GM19193 (cell line): ENCODE data around the gene GABBR2.

Source experiments
- POLR2A ChIP-seq: IDR thresholded peaks from 4 replicates; pipeline ENCODE4 v1.6.1; 2011; ENCODE audit not compliant: insufficient read depth, insufficient read length; ENCODE audit errors: extremely low read depth

GABBR2 gene

DNA sequence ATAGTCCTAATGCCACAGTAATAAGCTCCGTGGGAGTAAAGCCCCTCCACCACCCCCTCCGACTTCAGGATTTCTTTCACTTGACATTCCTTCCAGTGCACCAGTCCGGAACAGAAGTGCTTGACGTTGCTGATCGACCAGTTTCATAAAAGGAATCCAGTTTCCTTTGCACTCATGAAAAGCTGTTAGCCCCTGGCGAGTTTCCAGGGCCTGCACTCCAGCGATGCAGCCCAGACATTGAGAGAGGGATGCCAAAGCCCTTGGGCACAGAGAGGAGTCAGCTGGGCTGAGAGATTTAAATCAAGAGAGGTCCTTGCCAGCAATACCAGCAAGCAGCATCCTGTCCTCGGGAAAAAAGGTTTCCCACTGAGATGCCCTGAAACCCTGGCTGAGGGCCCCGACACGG lies 170.1 kb downstream of the GABBR2 start:
- TF ChIP-seq POLR2A, result no peak

DNA sequence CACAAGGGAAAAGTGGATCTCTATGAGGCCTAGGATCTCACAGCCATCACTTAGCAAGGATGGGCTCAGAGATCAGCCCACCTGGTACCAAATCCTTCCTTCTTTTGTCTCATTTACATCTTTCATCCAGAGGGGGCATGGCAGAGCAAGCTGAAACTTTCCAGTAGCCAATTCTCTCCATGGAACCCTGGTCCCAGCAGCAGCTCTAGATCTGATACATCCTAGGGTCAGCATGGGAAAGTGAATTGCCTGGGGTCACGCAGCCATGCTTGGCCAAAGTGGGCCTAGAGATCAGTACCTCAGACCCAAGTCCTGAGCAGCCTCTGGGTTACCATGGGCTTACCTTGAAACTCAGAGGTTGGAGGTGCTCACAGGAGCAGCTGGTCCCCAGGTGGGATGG lies 170.5 kb downstream of the GABBR2 start:
- no peak for TF ChIP-seq POLR2A

DNA sequence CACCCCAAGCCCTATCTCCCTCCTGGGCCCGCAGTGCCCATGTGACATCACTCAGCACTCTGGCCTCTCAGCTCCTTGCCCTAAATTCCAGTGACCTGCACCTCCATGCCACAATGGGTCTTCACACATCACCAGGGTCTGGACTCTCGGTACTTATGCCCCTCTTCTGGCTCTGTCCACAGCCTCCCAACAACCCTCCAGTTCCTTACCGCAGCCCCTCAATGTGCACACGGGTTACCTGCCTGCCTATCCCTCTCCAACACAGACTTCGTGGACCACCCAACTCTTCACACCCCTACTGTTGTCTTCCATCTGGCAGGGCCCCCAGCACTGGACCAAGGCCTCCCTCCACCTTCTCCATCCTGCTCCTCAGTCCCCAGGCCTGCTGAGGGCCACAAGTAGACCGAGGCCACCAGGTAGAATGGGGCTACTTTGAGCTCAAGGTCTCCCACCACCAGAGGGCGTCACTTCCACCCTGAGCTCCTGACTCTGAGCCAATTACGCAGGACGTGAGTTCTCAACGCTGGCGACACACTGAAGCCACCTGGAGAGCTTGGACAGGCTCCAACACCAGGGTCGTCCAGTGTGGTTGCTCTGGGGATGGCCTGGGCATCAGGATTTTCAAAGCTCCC lies 172.1 kb downstream of the GABBR2 start:
- no peak for TF ChIP-seq POLR2A

DNA sequence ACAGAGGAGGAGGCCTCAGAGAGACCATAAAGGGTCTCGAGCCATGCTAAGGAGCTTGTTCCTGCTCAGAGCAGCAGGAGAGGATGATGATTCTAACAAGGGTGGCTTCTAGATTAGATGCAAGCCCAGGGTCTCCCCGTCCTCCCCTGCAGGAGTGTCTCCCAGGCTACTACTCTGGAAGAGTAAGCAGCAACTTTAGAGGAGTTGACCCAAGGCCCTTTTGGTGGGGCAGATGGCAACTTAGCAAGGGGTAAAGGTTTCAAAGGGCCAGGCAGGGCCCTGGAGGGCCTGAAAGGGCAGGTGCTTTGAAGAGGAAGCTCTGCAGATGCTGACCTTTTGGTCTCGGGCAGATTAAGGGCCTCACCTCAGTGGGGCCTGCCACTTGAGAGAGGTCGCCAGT lies 174.9 kb downstream of the GABBR2 start:
- no peak for TF ChIP-seq POLR2A

DNA sequence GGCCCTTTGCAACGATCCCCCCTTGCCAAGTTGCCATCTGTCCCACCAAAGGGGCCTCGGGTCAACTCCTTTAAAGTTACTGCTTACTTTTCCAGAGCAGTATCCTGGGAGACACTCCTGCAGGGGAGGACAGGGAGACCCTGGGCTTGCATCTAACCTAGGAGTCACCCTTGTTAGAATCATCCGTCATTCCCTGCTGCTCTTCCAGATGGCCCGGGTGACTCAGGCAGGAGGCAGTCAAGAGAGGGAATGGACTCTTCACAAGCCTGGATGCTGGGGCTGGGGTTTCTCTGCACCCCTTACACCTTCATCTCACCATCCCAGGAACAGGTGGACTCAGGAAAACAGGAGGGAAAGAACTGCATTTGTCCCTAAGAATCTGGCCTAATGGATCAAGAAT lies 175.6 kb downstream of the GABBR2 start:
- TF ChIP-seq POLR2A, result no peak

DNA sequence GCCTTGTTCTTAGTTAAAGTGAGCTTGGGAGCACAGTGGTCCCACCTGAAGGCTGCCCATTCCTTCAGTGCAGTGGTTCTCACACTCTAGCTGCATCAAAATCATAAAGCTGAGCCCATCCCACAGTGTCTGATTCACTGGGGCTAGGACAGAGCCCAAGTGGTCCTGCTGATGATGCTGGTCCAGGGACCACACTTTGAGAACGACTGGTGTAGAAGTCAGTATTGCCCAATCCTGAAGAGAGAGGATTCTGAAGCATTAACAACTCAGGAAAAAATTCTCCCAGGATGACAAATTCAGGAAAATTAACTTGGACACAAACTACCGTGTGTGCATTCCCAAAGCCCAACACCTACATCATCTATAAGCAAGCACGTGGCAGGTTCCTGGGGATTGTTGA lies 176.2 kb downstream of the GABBR2 start:
- TF ChIP-seq POLR2A, result no peak

DNA sequence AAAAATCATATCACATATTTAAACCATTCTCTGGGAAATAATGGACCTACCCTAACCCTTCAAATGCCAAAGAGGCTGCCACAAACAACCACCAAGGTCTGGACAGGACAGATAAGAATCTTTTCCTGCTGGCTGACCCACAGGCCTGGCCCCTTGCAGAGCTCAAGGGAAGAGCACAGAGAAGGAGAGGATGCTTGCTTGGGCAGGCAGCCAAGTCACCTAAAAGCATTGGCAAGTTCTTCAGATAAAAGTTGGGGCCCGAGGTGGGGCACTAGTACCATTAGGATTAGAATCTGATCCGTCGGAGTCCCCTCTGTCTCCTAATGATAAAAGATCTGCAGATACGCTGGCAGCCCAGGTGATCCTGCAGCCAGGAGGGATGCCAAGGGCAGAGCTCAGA lies 176.6 kb downstream of the GABBR2 start:
- TF ChIP-seq POLR2A, result no peak

DNA sequence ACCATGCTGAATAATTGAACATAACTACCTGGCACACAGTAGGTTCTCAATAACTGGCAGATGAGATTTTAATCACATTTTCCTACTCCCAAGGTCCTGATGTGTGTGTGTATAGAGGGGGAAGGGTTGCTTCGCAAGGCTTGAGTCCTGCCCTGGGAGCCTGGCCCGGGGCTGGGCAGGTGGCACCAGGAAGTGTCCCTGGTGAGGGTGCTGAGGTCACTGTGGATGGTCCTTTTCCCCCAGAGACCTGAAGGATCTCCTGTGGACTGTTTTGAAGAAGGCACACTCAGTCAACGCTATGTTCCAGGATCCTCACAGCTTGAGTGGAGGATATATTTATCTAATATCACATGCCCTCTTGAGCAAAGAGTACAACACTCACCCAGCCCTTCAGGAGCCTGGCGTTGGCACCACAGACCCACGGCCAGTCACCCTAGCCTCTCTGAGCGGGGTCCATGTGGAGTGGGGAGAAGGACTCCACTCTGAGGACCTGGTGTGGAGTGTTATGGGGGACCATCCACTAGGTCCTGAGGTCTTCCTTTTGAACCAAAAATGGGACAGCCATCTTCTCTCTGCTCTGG lies 177.8 kb downstream of the GABBR2 start:
- no peak for TF ChIP-seq POLR2A

DNA sequence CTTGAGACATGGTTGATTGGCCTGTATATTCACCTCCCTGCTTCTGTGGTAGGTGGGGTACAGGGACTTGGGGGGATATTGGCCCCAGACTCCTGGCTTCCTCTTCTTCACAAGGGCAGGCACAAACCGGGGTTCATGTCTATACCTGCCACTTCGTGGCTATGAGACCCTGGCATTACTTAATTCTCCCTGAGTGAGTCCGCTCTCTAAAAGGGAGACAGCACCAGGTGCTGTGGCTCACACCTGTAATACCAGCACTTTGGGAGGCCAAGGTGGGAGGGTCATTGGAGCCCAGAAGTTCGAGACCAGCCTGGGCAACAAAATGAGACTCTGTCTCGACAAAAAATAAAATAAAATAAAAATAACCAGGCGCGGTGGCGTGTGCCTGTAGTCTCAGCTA lies 178.5 kb downstream of the GABBR2 start:
- no peak for TF ChIP-seq POLR2A

DNA sequence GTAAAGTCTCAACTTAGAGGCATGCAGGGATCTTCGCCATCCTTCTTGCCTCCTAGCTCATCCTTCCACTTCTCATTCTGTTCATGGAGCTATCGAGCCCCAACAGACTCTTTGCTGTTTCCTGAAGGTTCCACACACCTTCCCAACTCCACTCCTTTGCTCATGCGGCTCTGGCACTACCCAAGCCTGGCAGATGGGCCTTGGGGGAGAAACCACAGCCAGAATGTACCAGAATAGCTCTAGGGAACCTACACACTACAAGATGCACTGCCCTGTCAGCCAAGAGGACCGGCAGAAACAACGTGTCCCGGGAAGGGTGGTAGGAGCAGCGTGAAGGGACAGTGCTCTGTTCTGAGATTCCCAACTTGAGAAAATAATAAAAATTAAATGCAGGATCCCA lies 178.9 kb downstream of the GABBR2 start:
- TF ChIP-seq POLR2A, result no peak

DNA sequence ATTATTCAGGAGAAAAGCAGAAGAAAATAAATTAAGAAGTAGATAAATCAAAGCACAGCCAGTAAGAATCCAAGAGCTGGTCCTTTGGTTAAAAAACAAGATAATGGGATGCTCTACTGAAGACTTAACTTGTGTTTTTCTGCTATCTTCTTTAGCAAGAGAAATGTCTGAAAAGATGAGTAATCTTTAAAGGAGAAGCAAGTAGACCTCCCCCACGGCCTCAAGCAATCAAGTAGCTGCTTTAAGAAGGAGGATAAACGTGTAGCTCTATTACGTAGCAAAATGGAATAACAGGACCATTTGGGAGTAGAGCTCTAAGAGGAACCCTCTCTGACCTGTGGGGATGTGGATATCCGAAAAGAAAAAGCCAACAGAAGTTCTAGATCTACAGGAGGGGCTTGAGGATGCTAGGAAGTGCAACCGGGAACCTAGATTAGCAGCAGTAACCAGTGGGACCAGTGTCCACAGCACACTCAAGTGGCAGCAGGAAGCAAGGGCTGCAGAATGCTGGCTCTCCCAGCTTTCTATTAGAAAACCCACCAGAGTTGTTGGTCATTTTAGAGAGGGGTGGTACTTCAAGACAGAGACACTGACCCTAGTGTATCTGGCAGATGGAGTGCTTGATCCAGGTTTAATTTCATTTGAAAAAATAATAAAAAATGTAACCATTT lies 185.4 kb downstream of the GABBR2 start:
- no peak for TF ChIP-seq POLR2A

DNA sequence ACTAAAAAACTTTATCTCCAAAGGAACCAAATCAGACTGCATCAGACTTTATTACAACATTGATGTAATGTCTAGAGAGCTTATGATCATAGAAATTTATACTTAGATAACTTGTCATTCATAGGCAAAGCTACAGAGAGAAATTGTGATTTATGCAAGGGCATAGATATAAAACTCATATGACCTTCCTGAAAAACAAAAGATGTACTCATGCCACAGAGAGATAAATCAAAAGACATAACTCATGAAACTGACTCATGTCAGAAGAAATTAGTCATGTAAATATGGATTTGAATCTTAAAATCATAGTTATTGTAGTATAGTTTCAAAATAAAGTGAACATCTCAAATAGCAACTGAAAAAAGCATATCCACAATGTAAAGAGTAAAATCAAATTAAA lies 186.2 kb downstream of the GABBR2 start:
- TF ChIP-seq POLR2A, result no peak

DNA sequence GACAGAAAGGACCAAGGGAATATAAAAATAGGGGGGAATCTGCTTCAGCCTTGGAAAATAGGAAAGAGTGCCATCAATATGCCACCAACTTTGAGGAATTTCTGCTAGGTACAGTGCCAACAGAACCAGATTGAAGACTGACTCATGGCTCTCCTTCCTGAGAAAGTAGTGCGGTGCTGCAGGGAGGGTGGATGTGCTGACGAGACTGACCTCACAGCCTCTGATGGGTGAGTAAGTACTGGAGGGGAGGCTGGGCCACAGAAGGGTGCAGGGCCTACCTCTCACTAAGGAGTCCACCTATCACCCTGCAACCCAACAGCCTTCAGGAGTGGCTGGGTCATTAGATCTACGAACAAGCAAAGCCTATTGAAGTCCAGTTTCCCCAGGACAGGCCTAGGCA lies 187.6 kb downstream of the GABBR2 start:
- no peak for TF ChIP-seq POLR2A

DNA sequence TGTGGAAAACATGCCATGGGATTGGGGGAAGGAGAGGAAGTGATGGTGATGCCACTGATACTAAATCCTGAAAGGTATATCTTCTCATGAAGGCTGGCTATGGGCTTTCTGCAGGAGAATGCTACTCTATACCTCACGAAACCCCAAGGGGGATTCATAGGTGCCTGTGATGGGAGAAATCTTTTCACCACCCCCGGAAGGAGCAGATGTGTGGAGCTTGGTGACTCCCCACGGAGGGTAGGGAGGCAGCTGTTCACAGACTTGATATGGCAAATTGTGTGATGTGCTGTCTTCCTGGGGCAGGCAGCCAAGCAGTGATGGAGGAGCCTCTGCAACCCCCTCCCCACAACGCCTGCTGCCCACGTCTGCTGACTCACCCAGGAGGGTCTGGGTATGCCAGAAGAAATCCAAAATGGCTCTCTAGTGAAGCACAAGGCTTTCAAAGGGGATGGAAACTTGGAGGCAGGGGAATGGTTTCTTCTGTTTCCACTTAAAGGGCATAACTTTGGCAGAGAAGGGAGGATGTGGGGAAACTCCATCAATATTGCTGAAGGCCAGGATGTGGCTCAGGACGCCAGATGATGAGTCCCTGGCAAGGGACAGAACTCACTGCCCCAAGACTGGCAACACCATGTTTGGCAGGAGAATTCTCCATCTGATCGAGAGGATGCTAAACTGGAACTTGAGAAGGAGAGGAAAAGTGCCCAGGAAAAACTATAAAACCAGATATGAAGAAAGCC lies 188.3 kb downstream of the GABBR2 start:
- no peak for TF ChIP-seq POLR2A

DNA sequence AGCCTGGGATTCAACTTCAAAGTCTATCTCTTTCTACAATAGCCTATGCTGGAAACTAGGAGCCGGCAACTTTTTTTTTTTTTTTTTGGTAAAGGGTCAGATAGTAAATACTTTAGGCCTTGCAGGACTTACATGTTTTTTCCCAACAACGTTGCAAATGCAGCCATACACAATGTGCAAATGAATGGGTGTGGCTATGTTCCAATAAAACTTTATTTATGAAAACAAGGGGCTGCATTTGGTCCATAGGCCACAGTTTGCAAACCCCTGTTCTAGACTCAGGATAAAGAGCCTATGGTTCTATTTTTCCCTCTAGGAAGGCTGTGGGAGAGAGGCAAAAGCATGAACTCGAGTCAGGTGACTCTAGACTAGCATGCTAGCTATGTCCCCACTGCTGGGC lies 189.1 kb downstream of the GABBR2 start:
- no peak for TF ChIP-seq POLR2A

DNA sequence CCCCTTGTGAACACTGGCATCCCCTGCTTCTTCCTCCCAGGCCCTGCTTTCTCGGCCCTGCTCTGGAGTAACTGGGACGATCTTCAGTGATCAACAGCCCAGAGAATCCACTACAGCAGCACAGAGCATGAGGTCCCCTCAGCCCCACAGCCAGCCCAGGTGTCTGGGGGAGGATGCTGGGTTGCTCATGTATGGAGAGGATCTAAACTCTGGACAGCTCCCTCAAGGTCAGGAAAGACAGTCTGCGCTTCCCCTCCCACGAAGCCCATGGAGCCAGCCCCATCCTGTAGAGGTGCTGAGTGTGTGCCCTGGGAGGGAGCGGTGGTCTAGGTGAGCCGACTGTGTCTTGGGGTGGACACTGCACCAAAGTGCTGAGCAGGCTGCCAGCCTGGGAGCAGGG lies 190.2 kb downstream of the GABBR2 start:
- no peak for TF ChIP-seq POLR2A
